GF-D8 (cell line): ENCODE data around the gene TIMP2.
"Not testable (repeated sequence)": the region's sequence is repeated elsewhere in the genome, so short reads cannot be mapped to it uniquely, and the experiment has no call there.

Experiments
- DNase-seq: peaks from one replicate; lab custom pipeline; 2025; lab: John Stamatoyannopoulos, UW

Gene TIMP2

GRCh38 chr17:78925234-78925633, at the start of gene TIMP2:
Gene TIMP2 (minus strand): TSS chr17:78925387. CDS start chr17:78925088, 299 bp downstream.
- DNase-seq = peak; percentile 57

- no peak for DNase-seq
Observed at GRCh38 chr17:78973792-78974520, 48.8 kb upstream of the TIMP2 start.

GRCh38 chr17:78973196-78973595, 48.0 kb upstream of the TIMP2 start:
- DNase-seq = no peak

- no peak for DNase-seq
Observed at GRCh38 chr17:78972507-78973105, 47.4 kb upstream of the TIMP2 start.

GRCh38 chr17:78971756-78972506, 46.7 kb upstream of the TIMP2 start:
- DNase-seq = no peak

GRCh38 chr17:78970834-78971755, 45.9 kb upstream of the TIMP2 start:
- DNase-seq = peak; percentile 11

- no peak for DNase-seq
Observed at GRCh38 chr17:78969865-78970264, 44.7 kb upstream of the TIMP2 start.

- no peak for DNase-seq
Observed at GRCh38 chr17:78967782-78968362, 42.7 kb upstream of the TIMP2 start.

GRCh38 chr17:78966910-78967600, 41.9 kb upstream of the TIMP2 start:
- DNase-seq = no peak

GRCh38 chr17:78966123-78966813, 41.1 kb upstream of the TIMP2 start:
- DNase-seq = no peak

GRCh38 chr17:78965491-78965924, 40.3 kb upstream of the TIMP2 start:
- no peak for DNase-seq

GRCh38 chr17:78963378-78963777, 38.2 kb upstream of the TIMP2 start:
- no peak for DNase-seq

- DNase-seq = not testable (repeated sequence)
Observed at GRCh38 chr17:78962984-78963348, 37.8 kb upstream of the TIMP2 start.

- DNase-seq = no peak
Observed at GRCh38 chr17:78962345-78962983, 37.3 kb upstream of the TIMP2 start.

- no peak for DNase-seq
Observed at GRCh38 chr17:78961571-78961970, 36.4 kb upstream of the TIMP2 start.

GRCh38 chr17:78960928-78961327, 35.7 kb upstream of the TIMP2 start:
- no peak for DNase-seq

GRCh38 chr17:78959803-78960202, 34.6 kb upstream of the TIMP2 start:
- no peak for DNase-seq

GRCh38 chr17:78958641-78959127, 33.5 kb upstream of the TIMP2 start:
- DNase-seq = no peak

- no peak for DNase-seq
Observed at GRCh38 chr17:78957128-78957527, 31.9 kb upstream of the TIMP2 start.

- DNase-seq = no peak
Observed at GRCh38 chr17:78956254-78956653, 31.1 kb upstream of the TIMP2 start.
